ENCODE measurements around the gene SERTAD3. TPM values are rescaled to one million over a fixed set of nuclear protein-coding genes. Genes with fewer than 3 reads are reported as not detected.
"Not testable (repeated sequence)": the region's sequence is repeated elsewhere in the genome, so short reads cannot be mapped to it uniquely, and the experiment has no call there.

Gene SERTAD3
- total and polyA plus RNA-seq, 9 donors: 17.3 to 55.0 (median 33.3) TPM

GRCh38 chr19:40460185-40460584 is 16.1 kb upstream of the SERTAD3 start:
- H3K36me3 ChIP-seq: no peaks in the 10 kb centered on the region
- peaks cover 4% of the 10 kb centered on the region for H3K4me1 ChIP-seq (ENCODE audit: insufficient read depth)
- no peak overlapping the region for H3K4me3 ChIP-seq
- H3K27ac ChIP-seq: no peak overlapping the region
- TF ChIP-seq CTCF (IDR thresholded peaks at IDR 0.05) (no peak), EP300 (IDR thresholded peaks at IDR 0.05) (no peak), POLR2A (IDR thresholded peaks at IDR 0.05) (no peak)
- DNase-seq: no peak
- no peaks in the 10 kb centered on the region for H3K9me3 ChIP-seq
- H3K27me3 ChIP-seq: no peaks in the 10 kb centered on the region
- intact Hi-C loops (cut with DNase I): loop anchor here in 3 of 4 donors (10.0 kb wide), 3 partner anchors 115 to 145 kb away; partner anchors contain the start of genes LTBP4 (in 2 of the 3) and SHKBP1 (in 1 of the 3)
- WGBS, 3 donors: 90 to 91% (median 90%) methylated on average over 3 of the region's 3 CpGs

GRCh38 chr19:40458597-40458974 is 14.5 kb upstream of the SERTAD3 start:
- no peak overlapping the region for H3K27ac ChIP-seq
- WGBS, 3 donors: 93 to 98% (median 95%) methylated on average over 3 of the region's 3 CpGs
- TF ChIP-seq POLR2A (IDR thresholded peaks at IDR 0.05) (no peak), EP300 (IDR thresholded peaks at IDR 0.05) (no peak), CTCF (IDR thresholded peaks at IDR 0.05) (no peak)
- no peaks in the 10 kb centered on the region for H3K4me1 ChIP-seq (ENCODE audit: insufficient read depth)
- no peaks in the 10 kb centered on the region for H3K9me3 ChIP-seq
- H3K27me3 ChIP-seq: no peaks in the 10 kb centered on the region
- no peak for DNase-seq
- intact Hi-C loops (cut with DNase I): loop anchor here in 1 of 4 donors (10.0 kb wide), 1 partner anchor 144 kb away; no protein-coding TSS in a partner anchor
- no peak overlapping the region for H3K4me3 ChIP-seq
- H3K36me3 ChIP-seq: no peaks in the 10 kb centered on the region

- no peak overlapping the region for H3K27ac ChIP-seq
- WGBS, 3 donors: 81 to 87% (median 83%) methylated on average over 27 of the region's 27 CpGs
- no peaks in the 10 kb centered on the region for H3K9me3 ChIP-seq
- H3K4me1 ChIP-seq (ENCODE audit: insufficient read depth): no peaks in the 10 kb centered on the region
- TF ChIP-seq POLR2A (IDR thresholded peaks at IDR 0.05) (no peak), CTCF (IDR thresholded peaks at IDR 0.05) (no peak), EP300 (IDR thresholded peaks at IDR 0.05) (no peak)
- intact Hi-C loops (cut with DNase I): loop anchor here in 1 of 4 donors (10.0 kb wide), 1 partner anchor 143 kb away; no protein-coding TSS in a partner anchor
- no peaks in the 10 kb centered on the region for H3K36me3 ChIP-seq
- no peak for DNase-seq
- no peak overlapping the region for H3K4me3 ChIP-seq
- H3K27me3 ChIP-seq: no peaks in the 10 kb centered on the region
Observed at GRCh38 chr19:40457953-40458596, 13.9 kb upstream of the SERTAD3 start.

GRCh38 chr19:40457048-40457447 is 12.9 kb upstream of the SERTAD3 start:
- Histone ChIP-seq H3K36me3 (no peaks in the 10 kb centered on the region), H3K27ac (no peak overlapping the region), H3K4me1 (ENCODE audit: insufficient read depth) (no peaks in the 10 kb centered on the region), H3K27me3 (no peaks in the 10 kb centered on the region), H3K4me3 (no peak overlapping the region), H3K9me3 (no peaks in the 10 kb centered on the region)
- 88 to 90% (median 89%) methylated on average over 5 of the region's 5 CpGs for WGBS, 3 donors
- intact Hi-C loops (cut with DNase I): loop anchor here in 1 of 4 donors (10.0 kb wide), 1 partner anchor 142 kb away; no protein-coding TSS in a partner anchor
- TF ChIP-seq POLR2A (IDR thresholded peaks at IDR 0.05): no peak
- no peak for TF ChIP-seq CTCF (IDR thresholded peaks at IDR 0.05)
- TF ChIP-seq EP300 (IDR thresholded peaks at IDR 0.05): no peak
- no peak for DNase-seq

GRCh38 chr19:40453943-40454342 is 9.8 kb upstream of the SERTAD3 start:
- not testable (repeated sequence) for H3K36me3 ChIP-seq; DNase-seq; H3K4me1 ChIP-seq (ENCODE audit: insufficient read depth); H3K4me3 ChIP-seq; H3K9me3 ChIP-seq; H3K27me3 ChIP-seq; H3K27ac ChIP-seq
- intact Hi-C loops (cut with DNase I): loop anchor here in 1 of 4 donors (10.0 kb wide), 1 partner anchor 139 kb away; no protein-coding TSS in a partner anchor
- WGBS, 3 donors: 92 to 95% (median 92%) methylated on average over 6 of the region's 6 CpGs
